Stimulated activated CD4-positive, alpha-beta T cell treated with anti-CD3 and anti-CD28 coated beads, Interleukin-1b, Interleukin-23, amount 100 ng/mL, for 1 hour (primary cell): ENCODE measurements around the gene DENND2A.
"Not testable (repeated sequence)": the region's sequence is repeated elsewhere in the genome, so short reads cannot be mapped to it uniquely, and the experiment has no call there.

Source experiments
- DNase-seq, 2 donors: peaks; one replicate each; pipeline ENCODE4 v3.0.0-alpha.2; 2020; ENCODE audit warnings: low read depth in 2 of 2

DENND2A gene

GRCh38 chr7:140619915-140620510 lies 20.6 kb downstream of the DENND2A start:
- DNase-seq = not testable (repeated sequence)

GRCh38 chr7:140619176-140619575 lies 21.4 kb downstream of the DENND2A start:
- no peak for DNase-seq

- no peak for DNase-seq
These were observed 22.3 kb downstream of the DENND2A start for GRCh38 chr7:140618306-140618705.

DNA sequence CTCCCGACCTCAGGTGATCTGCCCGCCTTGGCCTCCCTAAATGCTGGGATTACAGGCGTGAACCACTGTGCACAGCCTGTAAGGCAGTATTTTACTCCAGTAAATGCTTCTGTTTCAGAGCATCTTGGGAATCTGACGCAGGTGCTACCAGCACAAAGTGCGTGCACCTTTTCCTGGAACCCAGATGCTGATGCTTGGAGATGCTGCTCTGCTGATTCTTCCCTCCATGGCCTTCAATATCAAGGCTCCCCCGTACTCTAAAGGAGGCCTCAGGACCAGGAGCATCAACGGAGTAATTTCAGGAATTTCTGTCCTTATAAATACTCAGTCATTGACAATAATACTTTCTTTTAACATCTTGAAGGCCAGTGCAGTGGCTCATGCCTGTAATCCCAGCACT lies 23.5 kb downstream of the DENND2A start:
- no peak for DNase-seq

DNA sequence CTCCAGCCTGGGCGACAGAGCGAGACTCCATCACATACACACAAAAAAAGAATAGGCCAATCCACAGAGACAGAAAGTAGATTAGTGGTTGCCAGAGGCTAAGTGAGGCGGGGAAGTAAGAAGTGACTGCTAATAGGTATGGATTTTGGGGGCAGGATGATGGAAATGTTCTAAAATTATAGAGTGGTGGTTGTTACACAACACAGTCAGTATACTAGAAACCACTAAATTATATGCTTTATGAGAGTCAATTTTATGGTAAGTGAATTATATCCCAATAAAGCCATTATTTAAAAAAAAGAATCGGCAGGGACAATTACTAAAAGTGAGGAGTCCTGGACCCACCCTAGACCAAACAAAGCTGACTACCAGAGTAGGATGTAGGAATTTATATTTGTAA lies 24.3 kb downstream of the DENND2A start:
- DNase-seq = no peak

- no peak for DNase-seq
These were observed 29.0 kb downstream of the DENND2A start for GRCh38 chr7:140611641-140612040.

GRCh38 chr7:140610204-140611165 lies 30.1 kb downstream of the DENND2A start:
- no peak for DNase-seq

GRCh38 chr7:140609646-140610045 lies 31.0 kb downstream of the DENND2A start:
- DNase-seq = no peak

- no peak for DNase-seq
These were observed 33.1 kb downstream of the DENND2A start for GRCh38 chr7:140607441-140607989.

DNA sequence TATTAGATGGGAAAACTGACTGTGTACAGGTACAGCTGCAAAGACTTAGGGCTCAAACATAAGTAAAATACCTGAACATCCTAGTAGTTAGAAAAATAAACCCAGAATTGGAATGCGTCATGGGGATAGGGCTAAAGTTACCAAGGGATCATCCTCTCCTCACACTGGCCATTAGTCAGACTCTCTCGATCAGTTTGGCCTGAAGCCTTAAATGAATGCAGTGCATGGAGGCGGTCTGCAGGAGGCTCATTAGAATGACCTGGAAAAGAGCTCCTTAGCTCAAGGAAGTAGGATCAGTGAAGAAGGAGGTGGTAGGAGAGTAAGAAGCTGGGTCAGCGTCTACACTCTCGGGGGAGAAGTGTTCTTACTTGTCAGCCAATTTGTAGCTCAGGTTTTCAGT lies 35.3 kb downstream of the DENND2A start:
- no peak for DNase-seq

DNA sequence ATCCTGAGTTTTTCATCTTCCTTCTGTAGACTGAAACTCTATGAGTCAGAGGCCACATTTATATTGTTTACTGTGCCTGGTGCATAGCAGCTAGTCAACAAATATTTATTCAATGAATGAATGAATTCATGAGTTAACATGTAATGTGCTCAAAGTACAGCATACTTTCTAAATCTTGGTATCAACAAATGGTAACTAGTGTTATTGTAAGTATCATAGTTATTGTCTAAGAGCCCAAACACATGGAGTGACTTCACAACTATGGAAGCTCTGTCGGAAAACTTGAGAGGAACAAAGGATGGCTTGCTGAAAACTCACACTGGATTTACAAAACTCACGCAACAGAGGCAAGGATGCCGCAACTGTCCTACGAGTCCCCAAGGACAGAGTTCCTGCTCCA lies 35.9 kb downstream of the DENND2A start:
- DNase-seq = no peak

DNA sequence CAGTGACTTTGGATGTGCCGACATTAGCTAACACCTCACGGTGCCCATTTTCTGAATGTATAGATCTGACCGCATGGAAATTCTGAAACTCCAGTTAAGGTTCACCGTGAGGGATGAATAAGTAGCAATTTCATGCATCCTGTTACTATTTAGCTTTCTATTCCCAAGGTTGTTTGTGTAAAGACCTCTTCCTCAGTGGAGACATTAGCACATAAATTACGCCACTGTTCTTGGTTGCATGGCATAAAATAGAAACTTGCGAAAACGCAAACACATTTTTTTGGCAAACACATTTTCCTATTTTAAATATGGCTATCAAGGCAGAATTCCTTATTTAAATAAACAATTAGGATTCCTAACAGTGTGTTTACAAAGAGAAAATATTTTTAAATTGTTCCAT lies 36.5 kb downstream of the DENND2A start:
- no peak for DNase-seq

GRCh38 chr7:140601566-140602174 lies 38.9 kb downstream of the DENND2A start:
- DNase-seq = no peak

DNA sequence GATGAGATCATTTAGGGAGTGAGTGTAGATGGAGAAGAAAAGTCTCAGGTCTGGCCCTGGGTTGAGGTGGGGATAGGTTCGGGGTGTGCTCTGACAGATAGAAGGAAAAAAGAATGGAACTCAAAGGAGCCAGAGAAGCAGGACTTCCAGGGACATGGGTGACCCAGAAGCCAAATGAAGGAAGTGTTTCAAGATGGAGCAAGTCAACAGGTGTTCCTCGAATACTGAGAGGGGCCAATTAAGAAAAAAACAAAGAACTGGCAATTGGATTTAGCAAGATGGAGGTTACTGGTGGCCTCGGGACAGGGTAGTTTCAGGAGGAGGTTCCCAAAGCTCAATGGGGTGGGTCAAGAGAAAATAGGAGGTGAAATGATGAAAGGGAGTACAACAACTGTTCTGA lies 40.3 kb downstream of the DENND2A start:
- DNase-seq = no peak

DNA sequence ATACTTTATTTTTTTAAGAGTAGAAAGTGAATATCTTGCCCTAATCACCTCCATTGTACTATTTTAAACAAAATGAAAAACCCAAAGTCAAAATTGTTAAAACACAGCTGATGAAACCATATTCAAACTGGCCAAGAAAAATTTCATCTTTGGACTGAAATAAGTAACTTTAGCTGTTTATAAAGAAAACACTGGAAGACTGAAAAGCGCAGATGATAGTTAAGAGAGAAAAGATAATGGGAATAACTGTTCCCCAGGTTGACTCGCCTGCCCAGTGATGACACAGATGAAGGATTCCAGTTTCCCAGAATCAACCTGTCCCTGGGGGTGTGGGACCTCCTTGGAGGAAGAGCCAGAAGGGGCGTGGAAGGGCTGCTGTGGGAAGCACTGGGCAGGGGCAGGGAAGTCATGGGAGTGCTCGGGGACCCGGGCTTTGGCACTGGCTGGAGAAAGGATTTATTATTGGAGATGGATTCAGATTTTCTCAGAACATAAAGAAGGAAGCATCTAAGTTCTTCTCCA lies 43.1 kb downstream of the DENND2A start:
- no peak for DNase-seq

DNA sequence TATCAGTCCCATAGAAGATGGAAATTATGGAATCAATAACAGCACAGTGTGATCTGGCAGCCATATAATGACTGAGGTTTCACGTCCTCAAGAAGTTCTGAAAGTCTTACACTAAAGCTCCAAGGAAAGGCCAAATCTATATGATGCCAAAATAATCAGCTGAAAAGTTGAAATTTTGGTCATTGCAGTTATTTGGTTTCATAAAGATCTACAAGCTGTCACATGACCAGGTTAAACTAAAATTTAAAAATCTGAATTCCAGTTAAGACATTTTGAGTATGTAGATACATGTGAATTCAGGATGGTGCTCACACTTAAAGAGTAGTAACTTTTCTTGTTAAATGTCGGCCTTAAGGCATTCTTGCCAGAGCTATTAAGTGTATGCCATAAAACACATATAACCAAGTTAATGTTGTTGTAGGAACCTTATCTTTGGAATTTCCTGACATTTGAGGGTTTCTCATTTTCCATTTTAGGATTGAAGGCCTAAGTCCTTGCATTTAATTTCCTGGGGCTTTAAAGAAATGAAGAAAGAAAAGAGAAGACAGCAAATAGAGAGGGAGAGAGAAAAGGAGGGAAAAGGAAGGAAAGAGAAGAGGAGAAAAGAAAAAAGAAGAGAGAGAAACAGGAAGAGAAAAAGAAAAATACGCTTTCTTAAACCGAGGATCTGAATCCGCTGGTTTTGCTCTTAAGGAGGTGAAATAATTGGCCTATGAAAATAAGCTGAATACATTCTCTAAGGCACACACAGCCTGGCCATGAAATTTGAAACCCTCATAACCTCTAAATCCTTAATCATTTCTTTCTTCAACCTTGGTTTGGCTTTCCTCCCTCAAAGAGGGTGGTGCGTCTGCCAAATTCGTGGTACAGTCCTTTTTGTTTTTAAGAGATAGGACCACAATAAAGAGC lies 43.8 kb downstream of the DENND2A start:
- no peak for DNase-seq

- no peak for DNase-seq
These were observed 45.0 kb downstream of the DENND2A start for GRCh38 chr7:140595468-140596092.

DNA sequence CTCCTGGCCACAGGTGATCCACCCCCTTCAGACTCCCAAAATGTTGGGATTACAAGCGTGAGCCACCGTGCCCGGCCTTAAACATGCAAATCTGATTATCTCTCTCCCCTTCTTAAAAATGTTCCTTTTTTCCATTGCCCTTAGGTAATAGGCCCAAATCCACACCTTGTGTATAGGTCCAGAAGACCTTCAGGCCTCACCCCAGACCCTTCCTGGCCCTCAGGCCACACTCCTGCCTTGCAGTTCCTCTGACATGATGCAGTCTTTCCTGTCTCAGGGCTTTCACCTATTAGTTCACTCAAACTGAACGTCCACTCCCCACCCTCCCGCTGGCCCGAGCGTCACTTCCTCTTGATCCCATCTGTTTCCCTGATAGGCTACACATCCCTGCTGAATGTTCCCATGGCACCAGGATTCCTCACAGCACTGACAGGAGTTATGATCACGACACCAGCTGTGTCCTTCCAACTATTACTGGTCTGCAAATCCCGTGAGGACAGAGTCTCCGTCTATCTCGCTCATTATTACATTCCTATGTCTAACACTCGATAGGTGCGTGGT lies 46.4 kb downstream of the DENND2A start:
- no peak for DNase-seq

- DNase-seq = no peak
These were observed 47.0 kb downstream of the DENND2A start for GRCh38 chr7:140593672-140593982.

DNA sequence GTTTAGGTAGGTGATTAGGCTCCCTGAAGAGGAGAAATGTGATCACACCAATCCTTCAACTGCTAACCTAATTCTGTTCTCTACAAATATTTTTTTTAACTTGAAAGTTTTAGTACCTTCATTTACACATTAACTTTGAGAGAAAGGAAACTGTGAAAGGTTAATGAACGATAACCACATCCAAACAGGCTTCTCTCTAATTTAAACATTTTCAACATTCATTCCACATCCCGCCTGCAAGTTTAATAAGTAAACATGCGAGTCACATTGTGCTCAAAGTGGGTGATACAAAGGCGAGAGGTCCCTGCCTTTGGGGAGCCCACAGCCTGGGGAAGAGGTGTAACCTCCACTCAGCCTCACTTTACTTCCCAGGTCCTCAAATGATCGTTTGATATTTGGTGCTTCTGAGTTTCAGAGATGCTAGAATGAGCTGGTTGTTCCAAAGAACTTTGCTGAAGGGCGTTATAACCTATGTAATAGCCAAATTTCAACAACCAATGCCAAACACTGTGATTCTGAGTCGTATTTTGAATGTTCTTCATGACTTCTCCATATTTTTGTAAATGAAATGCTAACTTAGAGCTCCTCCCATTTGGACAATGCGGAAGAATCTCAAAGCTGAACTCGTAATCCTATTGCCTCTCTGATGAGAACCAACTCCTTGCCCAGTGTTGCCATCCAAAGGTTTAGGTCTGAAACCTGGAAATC lies 47.5 kb downstream of the DENND2A start:
- DNase-seq = no peak
